ENCODE results near the gene HPSE.
"Not testable (repeated sequence)": the region's sequence is repeated elsewhere in the genome, so short reads cannot be mapped to it uniquely, and the experiment has no call there.

GRCh38 chr4:83288381-83288780, 46.3 kb downstream of the HPSE start:
- not testable (repeated sequence) for TF ChIP-seq YY1 (IDR thresholded peaks at IDR 0.05; ENCODE audit: extremely low read depth, insufficient replicate concordance, low read depth, low read length); CTCF (IDR thresholded peaks at IDR 0.05 in 2 of 3, conservative IDR thresholded peaks at IDR 0.05 in 1 of 3; ENCODE audit: borderline replicate concordance in 1 of 3, insufficient read depth in 1 of 3, low read depth in 2 of 3, low read length in 2 of 3); ZNF274 (IDR thresholded peaks at IDR 0.05; ENCODE audit: low read depth, low read length); POLR2A (IDR thresholded peaks at IDR 0.05; ENCODE audit: borderline replicate concordance, extremely low read depth, insufficient read depth, insufficient read length); EZH2 (IDR thresholded peaks at IDR 0.05); EZH2phosphoT487 (IDR thresholded peaks at IDR 0.05; ENCODE audit: borderline replicate concordance)
